GM12801 (cell line): ENCODE results near the gene GTF2A2.

Source experiments
- CTCF ChIP-seq: IDR thresholded peaks from one replicate; pipeline ENCODE4 v1.5.1; 2011; ENCODE audit warnings: control low read depth; ENCODE audit not compliant: insufficient read length; ENCODE audit errors: extremely low read depth

The GTF2A2 gene

DNA sequence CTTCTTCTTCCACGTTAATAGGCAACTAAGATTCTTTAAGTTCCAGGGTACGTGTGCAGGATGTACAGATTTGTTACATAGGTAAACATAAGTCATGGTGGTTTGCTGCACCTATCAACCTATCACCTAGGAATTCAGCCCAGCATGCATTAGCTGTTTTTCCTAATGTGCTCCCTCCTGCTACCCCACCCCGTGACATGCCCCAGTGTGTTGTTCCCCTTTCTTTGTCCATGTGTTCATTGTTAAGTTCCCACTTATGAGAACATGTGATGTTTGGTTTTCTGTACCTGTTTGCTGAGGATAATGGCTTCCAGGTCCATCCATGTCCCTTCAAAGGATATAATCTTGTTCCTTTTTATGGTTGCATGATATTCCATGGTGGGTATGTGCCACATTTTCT, 21.1 kb downstream of the GTF2A2 start:
- TF ChIP-seq CTCF = no peak

DNA sequence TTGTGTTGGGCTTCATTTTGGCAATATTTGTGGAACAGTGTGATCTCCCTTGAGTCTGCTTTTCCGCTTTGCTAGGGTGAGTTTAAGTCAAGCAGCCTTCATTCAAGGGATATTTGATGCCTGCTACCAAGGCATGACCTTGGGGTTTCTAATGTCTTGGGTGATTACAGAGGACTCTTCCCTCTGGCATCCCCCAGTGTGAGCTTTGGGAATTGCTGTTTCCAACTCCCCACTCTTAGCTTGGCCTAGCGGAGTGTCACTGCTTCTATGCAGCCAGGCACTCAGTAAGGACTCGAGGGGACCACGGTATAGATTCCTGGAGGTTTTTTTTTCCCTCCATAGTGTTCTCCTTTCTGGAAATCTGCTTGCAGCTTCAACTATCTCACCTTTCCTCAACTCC, 24.6 kb downstream of the GTF2A2 start:
- no peak for TF ChIP-seq CTCF

- no peak for TF ChIP-seq CTCF
Observed at GRCh38 chr15:59622289-59622688, 35.0 kb downstream of the GTF2A2 start.

- TF ChIP-seq CTCF = no peak
Observed at GRCh38 chr15:59618406-59618805, 38.9 kb downstream of the GTF2A2 start.

DNA sequence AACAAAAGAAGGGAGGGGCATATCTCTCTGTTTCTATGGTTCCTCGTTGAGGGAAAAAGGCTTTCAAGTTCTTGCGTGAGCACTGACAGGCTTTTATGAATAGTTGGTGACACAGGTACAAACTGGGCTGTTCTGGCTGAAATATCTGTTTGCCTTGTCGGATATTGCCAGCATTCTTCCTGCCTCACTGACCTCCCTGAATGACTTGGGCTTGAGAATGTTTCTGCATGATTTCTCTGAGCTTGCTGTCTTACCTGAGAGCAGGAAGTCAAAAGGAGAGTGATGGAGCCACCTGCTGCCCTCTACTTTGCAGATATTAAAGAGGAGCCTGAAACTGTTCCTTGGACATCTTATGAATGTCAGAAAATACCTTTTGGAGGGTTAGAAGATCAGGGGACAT, 40.9 kb downstream of the GTF2A2 start:
- TF ChIP-seq CTCF = no peak

DNA sequence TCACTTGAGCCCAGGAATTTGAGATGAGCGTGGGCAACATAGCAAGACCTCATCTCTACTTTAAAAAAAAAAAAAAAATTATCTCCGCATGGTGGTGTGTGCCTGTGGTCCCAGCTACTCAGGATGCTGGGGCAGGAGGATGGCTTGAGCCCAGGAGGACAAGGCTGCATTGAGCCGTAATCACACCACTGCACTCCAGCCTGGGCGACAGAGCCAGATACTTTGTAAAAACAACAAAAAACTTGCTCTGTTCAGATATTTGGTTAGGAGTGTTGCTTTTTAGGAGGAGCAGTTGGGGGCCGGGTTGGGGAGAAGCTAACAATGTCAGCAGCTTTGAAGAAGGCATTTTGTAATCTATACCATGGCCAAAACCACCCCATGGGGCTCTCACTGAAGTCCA, 41.7 kb downstream of the GTF2A2 start:
- TF ChIP-seq CTCF = no peak

- no peak for TF ChIP-seq CTCF
Observed at GRCh38 chr15:59614153-59614552, 43.2 kb downstream of the GTF2A2 start.
